T-helper 1 cell treated with Interleukin-12 subunit alpha and Interleukin-12 subunit beta and Interleukin-4 antibody, amounts not matched to agents 30 μg/mL and 1 μg/mL, for 36 hours (primary cell): ENCODE measurements around the gene DDX10.
"Not testable (repeated sequence)": the region's sequence is repeated elsewhere in the genome, so short reads cannot be mapped to it uniquely, and the experiment has no call there.

Experiments used
- H3K27ac Mint-ChIP-seq: one replicate; pipeline ENCODE4 v1.8.0; 2021; ENCODE audit warnings: mild to moderate bottlenecking, mixed read lengths
- H3K27me3 Mint-ChIP-seq: one replicate; pipeline ENCODE4 v1.8.0; 2021; ENCODE audit warnings: low read depth, mixed read lengths
- H3K36me3 Mint-ChIP-seq: one replicate; pipeline ENCODE4 v1.8.0; 2021; ENCODE audit warnings: low read depth, mixed read lengths
- H3K4me1 Mint-ChIP-seq: one replicate; pipeline ENCODE4 v1.8.0; 2021; ENCODE audit warnings: low read depth, mixed read lengths
- H3K4me3 Mint-ChIP-seq: one replicate; pipeline ENCODE4 v1.8.0; 2021; ENCODE audit warnings: mild to moderate bottlenecking, moderate library complexity, mixed read lengths
- H3K9me3 Mint-ChIP-seq: one replicate; pipeline ENCODE4 v1.8.0; 2021; ENCODE audit warnings: mixed read lengths

The DDX10 gene

GRCh38 chr11:108754901-108755625 lies 90.2 kb downstream of the DDX10 start:
- H3K27ac Mint-ChIP-seq: no peak overlapping the region
- H3K36me3 Mint-ChIP-seq: peaks cover 2% of the 10 kb centered on the region
- no peaks in the 10 kb centered on the region for H3K27me3 Mint-ChIP-seq
- H3K4me1 Mint-ChIP-seq: peaks cover 11% of the 10 kb centered on the region
- H3K9me3 Mint-ChIP-seq: no peaks in the 10 kb centered on the region
- no peak overlapping the region for H3K4me3 Mint-ChIP-seq

GRCh38 chr11:108757630-108758029 lies 92.8 kb downstream of the DDX10 start:
- Mint-ChIP-seq H3K27ac (no peak overlapping the region), H3K4me1 (no peaks in the 10 kb centered on the region), H3K36me3 (no peaks in the 10 kb centered on the region), H3K9me3 (no peaks in the 10 kb centered on the region), H3K27me3 (no peaks in the 10 kb centered on the region), H3K4me3 (no peak overlapping the region)

GRCh38 chr11:108758458-108758857 lies 93.6 kb downstream of the DDX10 start:
- Mint-ChIP-seq H3K36me3 (no peaks in the 10 kb centered on the region), H3K4me1 (no peaks in the 10 kb centered on the region), H3K27ac (no peak overlapping the region), H3K9me3 (no peaks in the 10 kb centered on the region), H3K4me3 (no peak overlapping the region), H3K27me3 (no peaks in the 10 kb centered on the region)

GRCh38 chr11:108766596-108767173 lies 101.8 kb downstream of the DDX10 start:
- Mint-ChIP-seq H3K27ac (no peak overlapping the region), H3K4me3 (no peak overlapping the region), H3K27me3 (no peaks in the 10 kb centered on the region), H3K4me1 (no peaks in the 10 kb centered on the region), H3K36me3 (peaks cover 3% of the 10 kb centered on the region), H3K9me3 (no peaks in the 10 kb centered on the region)

GRCh38 chr11:108768370-108768769 lies 103.5 kb downstream of the DDX10 start:
- H3K4me1 Mint-ChIP-seq: no peaks in the 10 kb centered on the region
- no peak overlapping the region for H3K4me3 Mint-ChIP-seq
- no peak overlapping the region for H3K27ac Mint-ChIP-seq
- peaks cover 5% of the 10 kb centered on the region for H3K36me3 Mint-ChIP-seq
- H3K9me3 Mint-ChIP-seq: no peaks in the 10 kb centered on the region
- no peaks in the 10 kb centered on the region for H3K27me3 Mint-ChIP-seq

- Mint-ChIP-seq H3K27ac (no peak overlapping the region), H3K27me3 (no peaks in the 10 kb centered on the region), H3K4me3 (no peak overlapping the region), H3K36me3 (peaks cover 5% of the 10 kb centered on the region), H3K9me3 (no peaks in the 10 kb centered on the region), H3K4me1 (no peaks in the 10 kb centered on the region)
These were observed 104.1 kb downstream of the DDX10 start for GRCh38 chr11:108768964-108769363.

- H3K36me3 Mint-ChIP-seq: peaks cover 12% of the 10 kb centered on the region
- H3K27ac Mint-ChIP-seq: no peak overlapping the region
- H3K4me1 Mint-ChIP-seq: no peaks in the 10 kb centered on the region
- H3K27me3 Mint-ChIP-seq: no peaks in the 10 kb centered on the region
- no peak overlapping the region for H3K4me3 Mint-ChIP-seq
- peaks cover 18% of the 10 kb centered on the region for H3K9me3 Mint-ChIP-seq
These were observed 109.3 kb downstream of the DDX10 start for GRCh38 chr11:108774037-108774730.

GRCh38 chr11:108775324-108775723 lies 110.5 kb downstream of the DDX10 start:
- peaks cover 18% of the 10 kb centered on the region for H3K9me3 Mint-ChIP-seq

GRCh38 chr11:108779147-108779546 lies 114.3 kb downstream of the DDX10 start:
- not testable (repeated sequence) for H3K36me3 Mint-ChIP-seq, H3K27me3 Mint-ChIP-seq, H3K27ac Mint-ChIP-seq, H3K4me3 Mint-ChIP-seq, H3K4me1 Mint-ChIP-seq
- H3K9me3 Mint-ChIP-seq: peaks cover 18% of the 10 kb centered on the region

More at GRCh38 chr11:108775324-108775723, 110.5 kb downstream of the DDX10 start:
- H3K4me3 Mint-ChIP-seq: no peak overlapping the region
- H3K27me3 Mint-ChIP-seq: no peaks in the 10 kb centered on the region
- H3K36me3 Mint-ChIP-seq: peaks cover 12% of the 10 kb centered on the region
- no peaks in the 10 kb centered on the region for H3K4me1 Mint-ChIP-seq
- H3K27ac Mint-ChIP-seq: no peak overlapping the region

GRCh38 chr11:108780119-108780518 lies 115.2 kb downstream of the DDX10 start:
- Mint-ChIP-seq H3K27ac (no peak overlapping the region), H3K4me3 (no peak overlapping the region)

GRCh38 chr11:108781946-108782345 lies 117.1 kb downstream of the DDX10 start:
- Mint-ChIP-seq H3K36me3 (peaks cover 7% of the 10 kb centered on the region), H3K4me1 (peaks cover 14% of the 10 kb centered on the region), H3K9me3 (peaks cover 9% of the 10 kb centered on the region), H3K27me3 (no peaks in the 10 kb centered on the region), H3K4me3 (no peak overlapping the region), H3K27ac (no peak overlapping the region)

More at GRCh38 chr11:108780119-108780518, 115.2 kb downstream of the DDX10 start:
- peaks cover 6% of the 10 kb centered on the region for H3K4me1 Mint-ChIP-seq
- H3K27me3 Mint-ChIP-seq: no peaks in the 10 kb centered on the region
- H3K9me3 Mint-ChIP-seq: peaks cover 18% of the 10 kb centered on the region
- peaks cover 7% of the 10 kb centered on the region for H3K36me3 Mint-ChIP-seq

GRCh38 chr11:108786281-108786990 lies 121.6 kb downstream of the DDX10 start:
- no peak overlapping the region for H3K27ac Mint-ChIP-seq
- H3K4me3 Mint-ChIP-seq: no peak overlapping the region
- H3K9me3 Mint-ChIP-seq: no peaks in the 10 kb centered on the region
- H3K4me1 Mint-ChIP-seq: peaks cover 14% of the 10 kb centered on the region
- H3K27me3 Mint-ChIP-seq: no peaks in the 10 kb centered on the region
- no peaks in the 10 kb centered on the region for H3K36me3 Mint-ChIP-seq

GRCh38 chr11:108787105-108787504 lies 122.2 kb downstream of the DDX10 start:
- H3K4me1 Mint-ChIP-seq: peaks cover 13% of the 10 kb centered on the region
- H3K4me3 Mint-ChIP-seq: no peak overlapping the region
- H3K9me3 Mint-ChIP-seq: no peaks in the 10 kb centered on the region
- no peak overlapping the region for H3K27ac Mint-ChIP-seq
- no peaks in the 10 kb centered on the region for H3K27me3 Mint-ChIP-seq
- no peaks in the 10 kb centered on the region for H3K36me3 Mint-ChIP-seq

- Mint-ChIP-seq H3K4me1 (peaks cover 10% of the 10 kb centered on the region), H3K27ac (no peak overlapping the region), H3K27me3 (no peaks in the 10 kb centered on the region), H3K9me3 (no peaks in the 10 kb centered on the region), H3K36me3 (no peaks in the 10 kb centered on the region), H3K4me3 (no peak overlapping the region)
These were observed 123.8 kb downstream of the DDX10 start for GRCh38 chr11:108788565-108789199.
